Esophagus muscularis mucosa (tissue), 4 donors: ENCODE measurements around the gene CLIP1. TPM values are rescaled to one million over a fixed set of nuclear protein-coding genes. Genes with fewer than 3 reads are reported as not detected.
"Not testable (repeated sequence)": the region's sequence is repeated elsewhere in the genome, so short reads cannot be mapped to it uniquely, and the experiment has no call there.

Experiments used
- DNase-seq: peaks from one replicate; pipeline ENCODE4 v3.0.0-alpha.2; 2017; ENCODE audit errors: extremely low spot score
- H3K27ac ChIP-seq, 4 donors: fragments of 200-600 bp; sonication (generic); replicated peaks in 1 of 4; 1 replicate in 3 of 4; 2 replicates in 1 of 4; pipeline ENCODE4 v1.5.1; 2016 to 2019; ENCODE audit warnings: mild to moderate bottlenecking in 1 of 4
- H3K27me3 ChIP-seq, 4 donors: fragments of 200-600 bp; sonication (generic); one replicate each; pipeline versions ENCODE4 v1.5.1 to v1.6.0; 2016 to 2019
- H3K36me3 ChIP-seq, 4 donors: fragments of 200-600 bp; sonication (generic); one replicate each; pipeline ENCODE4 v1.5.1; 2016 to 2019
- H3K4me1 ChIP-seq, 4 donors: fragments of 200-600 bp; sonication (generic); one replicate each; pipeline ENCODE4 v1.5.1; 2016 to 2019
- H3K4me3 ChIP-seq, 4 donors: fragments of 200-600 bp; sonication (generic); 1 replicate in 2 of 4; 2 replicates in 2 of 4; pipeline ENCODE4 v1.5.1; 2016 to 2019; ENCODE audit warnings: mild to moderate bottlenecking in 4 of 4, moderate library complexity in 1 of 4
- H3K9me3 ChIP-seq, 4 donors: fragments of 200-600 bp; sonication (generic); 1 replicate in 3 of 4; 2 replicates in 1 of 4; pipeline ENCODE4 v1.5.1; 2016 to 2019
- EP300 ChIP-seq: sonication (generic); formaldehyde crosslinking; IDR thresholded peaks from one replicate; pipeline ENCODE4 v1.6.1; 2017; ENCODE audit warnings: antibody characterized with exemption
- POLR2A ChIP-seq: fragments of 450-650 bp; IDR thresholded peaks from one replicate; pipeline ENCODE4 v1.6.1; 2017; ENCODE audit warnings: antibody characterized with exemption, moderate library complexity, mild to moderate bottlenecking, low read depth
- POLR2AphosphoS5 ChIP-seq, 2 donors: sonication (generic); formaldehyde crosslinking; IDR thresholded peaks; one replicate each; pipeline ENCODE4 v1.6.1; 2017; ENCODE audit warnings: antibody characterized with exemption in 2 of 2
- WGBS: methylation state at CpG from one replicate; pipeline ENCODE4 v1.1.5; 2018; 5-methylcytosine and 5-hydroxymethylcytosine counted together
- intact Hi-C: fragments of 100-400 bp; cut with DNase I; formaldehyde crosslinking; loops from one replicate; pipeline ENCODE4 v1.15.1; 2023
- total RNA-seq, 4 donors: library from RNA; depleted of rRNA; stranded (reverse); fragments of >200 nt; gene quantifications; one replicate each; pipeline versions ENCODE4 v1.1.0 to v1.2.1, GENCODE V29; 2016
- TF ChIP-seq, protein P1 (sequence below), 3 experiments: fragments of 200-600 bp in 2 of 3; fragments of 450-650 bp in 1 of 3; sonication (generic) in 2 of 3; IDR thresholded peaks; one replicate each; pipeline ENCODE4 v1.5.1; 2017 to 2019; ENCODE audit warnings: antibody characterized with exemption in 3 of 3, mild to moderate bottlenecking in 2 of 3, moderate library complexity in 1 of 3

Gene CLIP1
- total RNA-seq, 4 donors from 2014 or later = 234 to 263 (median 250) TPM

DNA sequence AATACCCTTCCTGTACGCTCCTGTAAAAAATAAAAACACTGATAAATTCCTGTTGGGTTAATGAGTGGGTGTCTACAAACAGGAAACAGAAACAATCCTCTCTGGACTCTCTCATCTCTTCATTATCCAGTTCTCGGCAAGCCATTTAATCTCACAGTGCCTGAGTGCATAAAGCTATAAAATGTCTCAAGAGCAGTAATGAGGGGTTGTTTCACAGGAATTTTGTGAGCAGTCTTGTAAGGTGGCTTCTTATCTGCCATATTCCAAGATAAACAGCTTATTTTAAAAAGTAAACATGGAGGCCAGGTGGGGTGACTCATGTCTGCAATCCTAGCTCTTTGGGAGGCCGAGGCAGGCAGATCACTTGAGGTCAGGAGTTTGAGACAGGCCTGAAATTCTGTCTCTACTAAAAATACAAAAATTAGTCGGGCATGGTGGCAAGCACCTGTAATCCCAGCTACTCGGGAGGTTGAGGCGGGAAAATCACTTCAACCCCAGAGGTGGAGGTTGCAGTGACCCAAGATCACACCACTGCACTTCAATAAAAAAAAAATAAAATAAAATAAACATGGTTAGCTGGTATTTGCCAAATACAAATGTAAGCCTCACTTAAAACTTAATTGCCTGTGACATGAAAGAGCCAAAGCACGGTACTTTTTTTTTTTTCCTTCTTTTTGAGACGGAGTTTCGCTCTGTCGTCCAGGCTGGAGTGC, 54.0 kb downstream of the CLIP1 start:
- Histone ChIP-seq H3K36me3 (peaks cover 0 to 29% (median 14%) of the 10 kb centered on the region in 4 donors), H3K27me3 (no peaks in the 10 kb centered on the region), H3K27ac (peak overlapping the region; percentile 82 to 90 (median 86)), H3K9me3 (no peaks in the 10 kb centered on the region), H3K4me3 (no peak overlapping the region), H3K4me1 (peaks cover 30 to 88% (median 76%) of the 10 kb centered on the region in 4 donors)
- intact Hi-C loops = no loop called here
- WGBS = 49% methylated on average over 10 of the region's 10 CpGs
- DNase-seq = no peak
- TF ChIP-seq POLR2AphosphoS5 (IDR thresholded peaks at IDR 0.05) (no peak), EP300 (no peak), POLR2A (no peak)
- TF ChIP-seq, protein P1, sequence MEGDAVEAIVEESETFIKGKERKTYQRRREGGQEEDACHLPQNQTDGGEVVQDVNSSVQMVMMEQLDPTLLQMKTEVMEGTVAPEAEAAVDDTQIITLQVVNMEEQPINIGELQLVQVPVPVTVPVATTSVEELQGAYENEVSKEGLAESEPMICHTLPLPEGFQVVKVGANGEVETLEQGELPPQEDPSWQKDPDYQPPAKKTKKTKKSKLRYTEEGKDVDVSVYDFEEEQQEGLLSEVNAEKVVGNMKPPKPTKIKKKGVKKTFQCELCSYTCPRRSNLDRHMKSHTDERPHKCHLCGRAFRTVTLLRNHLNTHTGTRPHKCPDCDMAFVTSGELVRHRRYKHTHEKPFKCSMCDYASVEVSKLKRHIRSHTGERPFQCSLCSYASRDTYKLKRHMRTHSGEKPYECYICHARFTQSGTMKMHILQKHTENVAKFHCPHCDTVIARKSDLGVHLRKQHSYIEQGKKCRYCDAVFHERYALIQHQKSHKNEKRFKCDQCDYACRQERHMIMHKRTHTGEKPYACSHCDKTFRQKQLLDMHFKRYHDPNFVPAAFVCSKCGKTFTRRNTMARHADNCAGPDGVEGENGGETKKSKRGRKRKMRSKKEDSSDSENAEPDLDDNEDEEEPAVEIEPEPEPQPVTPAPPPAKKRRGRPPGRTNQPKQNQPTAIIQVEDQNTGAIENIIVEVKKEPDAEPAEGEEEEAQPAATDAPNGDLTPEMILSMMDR (IDR thresholded peaks at IDR 0.05) = no peak

- Histone ChIP-seq H3K36me3 (peaks cover 0 to 31% (median 21%) of the 10 kb centered on the region in 4 donors), H3K27ac (peak overlapping the region; percentile 82 to 90 (median 86)), H3K4me1 (peaks cover 30 to 81% (median 72%) of the 10 kb centered on the region in 4 donors)
- intact Hi-C loops, H3K9me3 ChIP-seq, DNase-seq, H3K4me3 ChIP-seq, H3K27me3 ChIP-seq: not testable (repeated sequence)
Measured at GRCh38 chr12:122367632-122368031, 54.8 kb downstream of the CLIP1 start.

- 29% methylated on average over 3 of the region's 3 CpGs for WGBS
- Histone ChIP-seq H3K9me3 (no peaks in the 10 kb centered on the region), H3K27ac (peak overlapping the region; percentile 82 to 90 (median 86)), H3K4me1 (peaks cover 30 to 74% (median 67%) of the 10 kb centered on the region in 4 donors), H3K27me3 (no peaks in the 10 kb centered on the region), H3K4me3 (no peak overlapping the region), H3K36me3 (peaks cover 0 to 26% (median 20%) of the 10 kb centered on the region in 4 donors)
- TF ChIP-seq POLR2A (no peak), POLR2AphosphoS5 (IDR thresholded peaks at IDR 0.05) (peak; percentile 89 to 92)
- intact Hi-C loops = no loop called here
- DNase-seq = no peak
Measured at GRCh38 chr12:122366685-122367475, 55.6 kb downstream of the CLIP1 start.

- H3K36me3 ChIP-seq = peaks cover 15 to 37% (median 32%) of the 10 kb centered on the region in 4 donors
- H3K27me3 ChIP-seq, H3K4me3 ChIP-seq, H3K9me3 ChIP-seq, DNase-seq, intact Hi-C loops: not testable (repeated sequence)
- H3K27ac ChIP-seq = peak overlapping the region; percentile 82 to 90 (median 86)
- H3K4me1 ChIP-seq = peaks cover 22 to 57% (median 52%) of the 10 kb centered on the region in 4 donors
- WGBS = 60% methylated on average over 5 of the region's 5 CpGs
Measured at GRCh38 chr12:122365226-122365625, 57.2 kb downstream of the CLIP1 start.

DNA sequence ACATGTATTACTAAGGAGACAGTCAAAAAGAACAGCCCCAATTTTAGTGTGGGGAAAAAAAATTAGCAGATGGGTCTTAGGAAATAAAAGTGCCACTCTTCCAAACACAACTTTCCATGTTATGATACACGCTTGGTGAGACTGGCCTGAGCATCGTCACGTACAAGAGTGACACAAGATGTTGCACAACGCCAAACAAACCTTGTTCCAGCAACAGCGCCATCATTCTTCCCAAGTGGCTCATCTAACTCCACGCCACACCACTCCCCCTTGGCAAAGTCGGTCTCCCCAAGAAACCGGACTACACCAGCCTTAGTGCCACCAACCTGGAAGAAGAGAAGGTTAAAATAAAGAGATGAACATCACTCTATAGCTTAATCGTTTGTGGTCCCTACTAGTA, 58.7 kb downstream of the CLIP1 start:
- DNase-seq = no peak
- peak overlapping the region in 2 of 4 donors; percentile 9 to 88 for H3K27ac ChIP-seq
- TF ChIP-seq EP300 = no peak
- no peak for TF ChIP-seq POLR2A
- peak in 1 of 2 donors; percentile 64 for TF ChIP-seq POLR2AphosphoS5 (IDR thresholded peaks at IDR 0.05)
- TF ChIP-seq, protein P1 (IDR thresholded peaks at IDR 0.05) = no peak
- H3K4me3 ChIP-seq = no peak overlapping the region
- WGBS = 90% methylated on average over 9 of the region's 9 CpGs
- intact Hi-C loops = no loop called here
- no peaks in the 10 kb centered on the region for H3K27me3 ChIP-seq
- H3K36me3 ChIP-seq = peaks cover 25 to 52% (median 45%) of the 10 kb centered on the region in 4 donors
- no peaks in the 10 kb centered on the region for H3K9me3 ChIP-seq
- peaks cover 20 to 43% (median 38%) of the 10 kb centered on the region in 4 donors for H3K4me1 ChIP-seq

DNA sequence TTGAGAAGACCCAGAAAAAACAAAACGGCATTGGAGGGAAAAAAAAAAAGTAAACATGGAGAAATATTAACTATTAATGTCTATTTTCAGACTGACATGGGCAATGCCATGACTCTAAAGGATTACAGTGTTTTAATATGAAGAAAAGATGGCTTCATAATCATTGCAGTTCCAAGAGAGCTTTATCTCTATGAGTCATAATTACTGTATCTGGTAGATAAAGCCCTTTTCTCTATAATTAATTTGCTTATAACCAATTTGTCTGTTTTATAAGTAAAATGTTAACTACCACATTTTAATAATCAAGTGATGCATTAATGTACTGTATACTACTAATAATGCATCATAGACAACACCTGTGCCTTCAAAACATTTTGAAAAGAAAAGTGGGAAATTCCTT, 59.7 kb downstream of the CLIP1 start:
- TF ChIP-seq, protein P1 (IDR thresholded peaks at IDR 0.05) = no peak
- TF ChIP-seq POLR2A = no peak
- no peak for TF ChIP-seq EP300
- TF ChIP-seq POLR2AphosphoS5 (IDR thresholded peaks at IDR 0.05) = no peak
- intact Hi-C loops = no loop called here

GRCh38 chr12:122358403-122358802, 64.1 kb downstream of the CLIP1 start:
- intact Hi-C loops, H3K4me3 ChIP-seq: not testable (repeated sequence)

More for the DNA sequence above, 59.7 kb downstream of the CLIP1 start:
- peak overlapping the region in 1 of 4 donors; percentile 88 for H3K27ac ChIP-seq
- H3K36me3 ChIP-seq = peaks cover 25 to 56% (median 47%) of the 10 kb centered on the region in 4 donors
- 69% methylated on average over 1 of the region's 1 CpG for WGBS
- H3K4me1 ChIP-seq = peaks cover 14 to 33% (median 27%) of the 10 kb centered on the region in 4 donors
- no peaks in the 10 kb centered on the region for H3K9me3 ChIP-seq
- H3K27me3 ChIP-seq = no peaks in the 10 kb centered on the region
- H3K4me3 ChIP-seq = no peak overlapping the region
- no peak for DNase-seq

DNA sequence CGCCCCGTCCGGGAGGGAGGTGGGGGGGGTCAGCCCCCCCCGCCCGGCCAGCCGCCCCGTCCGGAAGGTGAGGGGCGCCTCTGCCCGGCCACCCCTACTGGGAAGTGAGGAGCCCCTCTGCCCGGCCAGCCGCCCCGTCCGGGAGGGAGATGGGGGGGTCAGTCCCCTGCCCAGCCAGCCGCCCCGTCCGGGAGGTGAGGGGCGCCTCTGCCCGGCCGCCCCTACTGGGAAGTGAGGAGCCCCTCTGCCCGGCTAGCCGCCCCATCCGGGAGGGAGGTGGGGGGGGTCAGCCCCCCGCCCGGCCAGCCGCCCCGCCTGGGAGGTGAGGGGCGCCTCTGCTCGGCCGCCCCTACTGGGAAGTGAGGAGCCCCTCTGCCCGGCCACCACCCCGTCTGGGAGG, 64.9 kb downstream of the CLIP1 start:
- DNase-seq, intact Hi-C loops, H3K27ac ChIP-seq, H3K27me3 ChIP-seq, H3K9me3 ChIP-seq, H3K4me3 ChIP-seq: not testable (repeated sequence)
- Histone ChIP-seq H3K36me3 (peaks cover 51 to 85% (median 72%) of the 10 kb centered on the region in 4 donors), H3K4me1 (peaks cover 0 to 15% (median 9%) of the 10 kb centered on the region in 4 donors)
- WGBS = 100% methylated on average over 3 of the region's 32 CpGs

More at GRCh38 chr12:122358403-122358802, 64.1 kb downstream of the CLIP1 start:
- Histone ChIP-seq H3K4me1 (peaks cover 0 to 15% (median 9%) of the 10 kb centered on the region in 4 donors), H3K36me3 (peaks cover 43 to 83% (median 72%) of the 10 kb centered on the region in 4 donors)
- not testable (repeated sequence) for H3K27ac ChIP-seq, DNase-seq, H3K9me3 ChIP-seq, H3K27me3 ChIP-seq
- 92% methylated on average over 2 of the region's 2 CpGs for WGBS
